K562 (cell line): ENCODE measurements around the gene MS4A8. TPM values are rescaled to one million over a fixed set of nuclear protein-coding genes. Genes with fewer than 3 reads are reported as not detected.

Source experiments
- ATAC-seq: fragments of 200-7000 bp; cut with Tn5 transposase; 3 replicates; pipeline ENCODE4 v1.9.1; 2020; ENCODE audit warnings: moderate library complexity
- BruUV-seq: library from RNA; stranded (reverse); fragments of 400-500 nt; replicated peaks from 2 replicates; lab custom pipeline; 2021; lab: Mats Ljungman, UMichigan
- CTCF ChIA-PET: fragments of 300-600 bp; formaldehyde crosslinking; extraction: SDS; loops from one replicate; lab custom pipeline; 2021; ENCODE audit warnings: low intra/inter-chr PET ratio; lab: Yijun Ruan, JAX
- POLR2A ChIA-PET: fragments of 300-600, 350-650 bp; sonication (Branson Sonifier 250); formaldehyde crosslinking; extraction: SDS; loops from one replicate; lab custom pipeline; 2021; ENCODE audit warnings: antibody characterized with exemption, inconsistent platforms; lab: Yijun Ruan, JAX
- DNase-seq, 4 experiments: peaks; one replicate each; pipeline versions ENCODE4 v3.0.0 to v3.0.0-alpha.2; 2011 to 2018; ENCODE audit warnings: low spot score in 3 of 4, mixed read lengths in 3 of 4; ENCODE audit errors: extremely low read depth in 1 of 4
- FAIRE-seq: peaks from 2 replicates; lab custom pipeline; 2011; peaks lifted over from hg19 to GRCh38; lab: Jason Lieb, UNC
- H2AFZ ChIP-seq: 2 replicates; pipeline ENCODE4 v1.6.0; 2011; ENCODE audit warnings: low read depth, low read length, control low read depth, inconsistent platforms
- H3K27ac ChIP-seq: fragments of 200-600 bp; 3 replicates; pipeline ENCODE4 v1.8.0; 2011; ENCODE audit warnings: low read depth, mild to moderate bottlenecking, control low read depth, inconsistent platforms, low read length, moderate library complexity, mixed read lengths; ENCODE audit errors: extremely low read depth
- H3K27me3 ChIP-seq, 2 experiments: fragments of 300-600 bp in 1 of 2; 2 replicates in 1 of 2; 3 replicates in 1 of 2; pipeline versions ENCODE4 v1.6.0 to v1.8.0; 2011; ENCODE audit warnings: inconsistent platforms in 2 of 2, low read length in 2 of 2, mild to moderate bottlenecking in 1 of 2, mixed read lengths in 1 of 2, moderate library complexity in 1 of 2; ENCODE audit not compliant: control insufficient read depth in 2 of 2, insufficient read depth in 2 of 2
- H3K36me3 ChIP-seq: fragments of 300-600 bp; 3 replicates; pipeline ENCODE4 v1.8.0; 2011; ENCODE audit warnings: mild to moderate bottlenecking, low read length, inconsistent platforms; ENCODE audit not compliant: control insufficient read depth, insufficient read depth
- H3K4me1 ChIP-seq, 2 experiments: fragments of 200-600 bp in 1 of 2; replicated peaks in 1 of 2; 2 replicates in 1 of 2; 3 replicates in 1 of 2; pipeline versions ENCODE4 v1.5.1 to v1.8.0; 2011; ENCODE audit warnings: inconsistent platforms in 2 of 2, low read length in 2 of 2, mild to moderate bottlenecking in 1 of 2, mixed read lengths in 1 of 2, moderate library complexity in 1 of 2; ENCODE audit not compliant: control insufficient read depth in 2 of 2, insufficient read depth in 2 of 2
- H3K4me2 ChIP-seq: 2 replicates; pipeline ENCODE4 v1.6.1; 2011; ENCODE audit warnings: low read length, control low read depth, inconsistent platforms, mixed read lengths; ENCODE audit not compliant: insufficient read depth
- H3K4me3 ChIP-seq: fragments of 200-600 bp; sonication (generic), shearing (Covaris generic); 2 replicates; pipeline ENCODE4 v1.5.1; 2016; ENCODE audit warnings: control low read depth, inconsistent platforms
- H3K79me2 ChIP-seq: fragments of 200-600 bp; 3 replicates; pipeline ENCODE4 v1.8.0; 2011; ENCODE audit warnings: low read length, inconsistent platforms; ENCODE audit not compliant: control insufficient read depth, insufficient read depth
- H3K9ac ChIP-seq, 2 experiments: 2 replicates each; pipeline versions ENCODE4 v1.6.0 to v1.6.1; 2011; ENCODE audit warnings: low read depth in 2 of 2, low read length in 2 of 2, control low read depth in 1 of 2, inconsistent platforms in 1 of 2, mild to moderate bottlenecking in 1 of 2, mixed read lengths in 1 of 2; ENCODE audit not compliant: insufficient read depth in 1 of 2
- H3K9me1 ChIP-seq: one replicate; pipeline ENCODE4 v1.6.0; 2011; ENCODE audit warnings: inconsistent platforms, mild to moderate bottlenecking, low read length, moderate library complexity; ENCODE audit not compliant: control insufficient read depth, insufficient read depth
- H3K9me3 ChIP-seq: replicated peaks from 2 replicates; pipeline ENCODE4 v1.5.1; 2011; ENCODE audit warnings: low read depth, low read length, inconsistent platforms; ENCODE audit not compliant: control insufficient read depth, insufficient read depth
- H4K20me1 ChIP-seq: replicated peaks from 2 replicates; pipeline ENCODE4 v1.6.1; 2011; ENCODE audit warnings: low read length, inconsistent platforms, mixed read lengths; ENCODE audit not compliant: control insufficient read depth, insufficient read depth
- ETS2 ChIP-seq: IDR thresholded peaks from 2 replicates; pipeline ENCODE4 v1.6.1; 2016; ENCODE audit warnings: borderline replicate concordance, missing genetic modification characterization, mild to moderate bottlenecking, moderate library complexity, missing compliant biosample characterization; ENCODE audit not compliant: poor library complexity, severe bottlenecking
- IRF1 ChIP-seq: sonication (generic); formaldehyde crosslinking; IDR thresholded peaks from 2 replicates; pipeline ENCODE4 v1.8.0; 2022; ENCODE audit warnings: missing genetic modification reagents, mild to moderate bottlenecking, borderline replicate concordance
- MTA1 ChIP-seq: fragments of 450-650 bp; IDR thresholded peaks from 2 replicates; pipeline ENCODE4 v1.6.1; 2017; ENCODE audit warnings: borderline replicate concordance
- POU5F1 ChIP-seq: fragments of 150-350 bp; IDR thresholded peaks from 2 replicates; pipeline ENCODE4 v1.6.1; 2014; ENCODE audit warnings: borderline replicate concordance, low read length, low read depth, mild to moderate bottlenecking; ENCODE audit not compliant: partially characterized antibody
- SMAD1 ChIP-seq: fragments of 150-350 bp; IDR thresholded peaks from 2 replicates; pipeline ENCODE4 v1.6.1; 2014; ENCODE audit warnings: low read length, low read depth; ENCODE audit not compliant: partially characterized antibody
- TARDBP ChIP-seq: fragments of 450-650 bp; IDR thresholded peaks from 2 replicates; pipeline ENCODE4 v1.6.1; 2016
- ZNF197 ChIP-seq: fragments of 200-800 bp; sonication (Bioruptor generic); IDR thresholded peaks from 2 replicates; pipeline ENCODE4 v1.6.1; 2016; ENCODE audit warnings: low read depth, missing genetic modification characterization, missing compliant biosample characterization
- ZNF282 ChIP-seq: sonication (generic); formaldehyde crosslinking; IDR thresholded peaks from 2 replicates; pipeline ENCODE4 v1.8.1; 2023; ENCODE audit warnings: missing genetic modification reagents
- WGBS: fragments of 100-300 bp; shearing (Covaris generic); methylation state at CpG from one replicate; pipeline ENCODE4 v1.1.6; 2016; ENCODE audit warnings: low coverage, mixed read lengths; ENCODE audit not compliant: insufficient coverage; ENCODE audit errors: missing lambda C conversion rate; 5-methylcytosine and 5-hydroxymethylcytosine counted together
- in situ Hi-C: fragments of 300-500 bp; cut with MboI; formaldehyde crosslinking; loops from 4 replicates; pipeline ENCODE4 v1.15.0; 2018; ENCODE audit warnings: inconsistent platforms, mixed read lengths
- intact Hi-C: fragments of 100-400 bp; cut with micrococcal nuclease; formaldehyde crosslinking; loops from 2 replicates; pipeline ENCODE4 v1.14.2; 2022
- polyA plus RNA-seq, 8 experiments: library from polyadenylated mRNA; depleted of rRNA in 4 of 8; stranded (reverse) in 5 of 8; unstranded in 3 of 8; fragments of >200 nt; fragmentation: Nextera tagmentation in 2 of 8; fragmentation: Illumina TruSeq in 1 of 8; extraction: Ambion mirVana in 2 of 8; extraction: Trizol in 1 of 8; gene quantifications; 2 replicates each; pipeline versions ENCODE4 v1.2.1 to v1.2.3, GENCODE V29; 2011 to 2014; ENCODE audit warnings: inconsistent platforms in 1 of 8, missing spikeins in 1 of 8
- total RNA-seq, 7 experiments: library from RNA; depleted of rRNA in 6 of 7; stranded (reverse); fragments of >200 nt in 6 of 7; fragmentation: Illumina TruSeq in 2 of 7; extraction: Trizol in 2 of 7; gene quantifications; 2 replicates each; pipeline versions ENCODE4 v1.2.1 to v1.2.3, GENCODE V29; 2011 to 2021; ENCODE audit warnings: low replicate concordance in 1 of 7
- TF ChIP-seq, protein P1 (sequence below): fragments of 200-400 bp; formaldehyde crosslinking; IDR thresholded peaks from 2 replicates; pipeline ENCODE4 v1.6.1; 2017; ENCODE audit warnings: mild to moderate bottlenecking, low read depth, low read length, moderate library complexity
- TF ChIP-seq, protein P2 (sequence below): fragments of 250-450 bp; sonication (Bioruptor Pico); IDR thresholded peaks from 2 replicates; pipeline ENCODE4 v1.8.0; 2022; ENCODE audit warnings: moderate library complexity, mild to moderate bottlenecking, inconsistent platforms
- TF ChIP-seq, protein P3 (sequence below): fragments of 450-650 bp; IDR thresholded peaks from 2 replicates; pipeline ENCODE4 v1.6.1; 2016; ENCODE audit warnings: missing biosample characterization, missing genetic modification characterization

The MS4A8 gene
- total and polyA plus RNA-seq, 9 of the 15 experiments (the other 6 are each of a cell fraction or from before 2014, with no cell fraction given) = not detected

GRCh38 chr11:60740573-60740972 lies 41.2 kb downstream of the MS4A8 start (continued):
- TF ChIP-seq ZNF197 (CRISPR knock-in tag) = no peak

DNA sequence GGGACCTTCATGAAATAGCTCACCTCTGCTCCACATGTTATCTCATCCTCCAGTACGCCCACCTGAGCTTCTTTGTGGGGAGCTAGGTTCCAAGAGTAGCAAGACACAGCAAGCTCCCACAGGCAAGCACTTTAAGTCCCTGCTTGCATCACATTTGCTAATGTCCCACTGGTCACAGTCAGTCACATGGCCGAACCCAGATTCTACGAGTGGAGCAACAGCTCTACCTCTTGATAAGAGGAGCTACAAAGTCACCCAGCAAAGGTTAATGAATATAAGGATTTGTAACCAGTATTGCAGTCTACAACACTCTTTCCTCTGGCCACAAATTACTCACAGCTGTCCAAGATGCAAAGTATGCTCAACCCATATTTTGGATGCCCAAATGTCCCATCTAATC lies 42.0 kb downstream of the MS4A8 start:
- Histone ChIP-seq H3K4me2 (no peak overlapping the region), H3K27ac (no peak overlapping the region), H4K20me1 (no peaks in the 10 kb centered on the region), H3K9ac (no peak overlapping the region), H3K27me3 (peaks cover 5 to 24% of the 10 kb centered on the region in 2 experiments; a peak in 3 of 5 replicates), H3K4me3 (no peak overlapping the region), H2AFZ (no peak overlapping the region), H3K9me1 (no peaks in the 10 kb centered on the region), H3K9me3 (no peaks in the 10 kb centered on the region), H3K79me2 (no peaks in the 10 kb centered on the region), H3K4me1 (no peaks in the 10 kb centered on the region)
- ChIA-PET POLR2A (interaction anchor here (0.6 kb wide), 1 partner anchor 174 kb away, joined by 3 read pairs; no protein-coding TSS in a partner anchor), CTCF (no interaction called here)
- no peak for FAIRE-seq
- intact Hi-C loops = no loop called here
- no TSS peak for BruUV-seq
- WGBS = 0% methylated on average over 3 of the region's 3 CpGs
- DNase-seq = no peak
- no peak for ATAC-seq
- TF ChIP-seq, protein P1, sequence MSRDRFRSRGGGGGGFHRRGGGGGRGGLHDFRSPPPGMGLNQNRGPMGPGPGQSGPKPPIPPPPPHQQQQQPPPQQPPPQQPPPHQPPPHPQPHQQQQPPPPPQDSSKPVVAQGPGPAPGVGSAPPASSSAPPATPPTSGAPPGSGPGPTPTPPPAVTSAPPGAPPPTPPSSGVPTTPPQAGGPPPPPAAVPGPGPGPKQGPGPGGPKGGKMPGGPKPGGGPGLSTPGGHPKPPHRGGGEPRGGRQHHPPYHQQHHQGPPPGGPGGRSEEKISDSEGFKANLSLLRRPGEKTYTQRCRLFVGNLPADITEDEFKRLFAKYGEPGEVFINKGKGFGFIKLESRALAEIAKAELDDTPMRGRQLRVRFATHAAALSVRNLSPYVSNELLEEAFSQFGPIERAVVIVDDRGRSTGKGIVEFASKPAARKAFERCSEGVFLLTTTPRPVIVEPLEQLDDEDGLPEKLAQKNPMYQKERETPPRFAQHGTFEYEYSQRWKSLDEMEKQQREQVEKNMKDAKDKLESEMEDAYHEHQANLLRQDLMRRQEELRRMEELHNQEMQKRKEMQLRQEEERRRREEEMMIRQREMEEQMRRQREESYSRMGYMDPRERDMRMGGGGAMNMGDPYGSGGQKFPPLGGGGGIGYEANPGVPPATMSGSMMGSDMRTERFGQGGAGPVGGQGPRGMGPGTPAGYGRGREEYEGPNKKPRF = no peak
- TF ChIP-seq, protein P2, sequence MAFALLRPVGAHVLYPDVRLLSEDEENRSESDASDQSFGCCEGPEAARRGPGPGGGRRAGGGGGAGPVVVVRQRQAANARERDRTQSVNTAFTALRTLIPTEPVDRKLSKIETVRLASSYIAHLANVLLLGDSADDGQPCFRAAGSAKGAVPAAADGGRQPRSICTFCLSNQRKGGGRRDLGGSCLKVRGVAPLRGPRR (CRISPR knock-in tag) = no peak
- TF ChIP-seq ZNF282 = no peak
- TF ChIP-seq MTA1 = no peak
- TF ChIP-seq, protein P3, sequence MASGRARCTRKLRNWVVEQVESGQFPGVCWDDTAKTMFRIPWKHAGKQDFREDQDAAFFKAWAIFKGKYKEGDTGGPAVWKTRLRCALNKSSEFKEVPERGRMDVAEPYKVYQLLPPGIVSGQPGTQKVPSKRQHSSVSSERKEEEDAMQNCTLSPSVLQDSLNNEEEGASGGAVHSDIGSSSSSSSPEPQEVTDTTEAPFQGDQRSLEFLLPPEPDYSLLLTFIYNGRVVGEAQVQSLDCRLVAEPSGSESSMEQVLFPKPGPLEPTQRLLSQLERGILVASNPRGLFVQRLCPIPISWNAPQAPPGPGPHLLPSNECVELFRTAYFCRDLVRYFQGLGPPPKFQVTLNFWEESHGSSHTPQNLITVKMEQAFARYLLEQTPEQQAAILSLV (tag) = no peak
- TF ChIP-seq ETS2 (tag) = no peak
- no peak for TF ChIP-seq SMAD1
- no peak for TF ChIP-seq POU5F1
- TF ChIP-seq IRF1 (CRISPR knock-in tag) = no peak
- TF ChIP-seq TARDBP = no peak
- TF ChIP-seq, all 486 proteins: peak for 0
- in situ Hi-C loops = no loop called here
- no peaks in the 10 kb centered on the region for H3K36me3 ChIP-seq
